ENCODE results near the gene ANKRD11.

ANKRD11 gene

GRCh38 chr16:89490439-89491237, at the start of gene ANKRD11:
Gene ANKRD11 (minus strand): TSS chr16:89490561. CDS start chr16:89317019, 173,542 bp downstream.
- DNase-seq, result peak; percentile 95 to 99 (median 97)

DNA sequence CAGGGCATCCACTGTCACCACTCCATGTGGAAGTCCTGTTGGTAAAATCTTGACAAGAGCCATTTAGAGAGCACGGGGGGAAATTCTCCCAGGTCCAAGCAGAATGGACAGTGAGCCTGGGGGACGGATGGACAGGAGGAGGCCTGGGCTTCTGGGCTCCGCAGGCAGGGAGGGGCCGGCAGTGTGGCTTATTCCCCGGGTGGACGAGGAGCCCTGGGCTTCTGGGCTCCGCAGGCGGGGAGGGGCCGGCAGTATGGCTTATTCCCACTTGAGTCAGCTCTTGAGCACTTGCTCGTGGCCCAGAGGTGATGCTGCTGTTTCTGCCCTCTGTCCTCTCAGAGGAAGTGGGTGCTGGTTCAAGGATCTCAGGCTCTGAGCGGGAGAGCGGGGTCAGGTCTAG, 47.9 kb upstream of the ANKRD11 start:
- DNase-seq, result no peak

DNA sequence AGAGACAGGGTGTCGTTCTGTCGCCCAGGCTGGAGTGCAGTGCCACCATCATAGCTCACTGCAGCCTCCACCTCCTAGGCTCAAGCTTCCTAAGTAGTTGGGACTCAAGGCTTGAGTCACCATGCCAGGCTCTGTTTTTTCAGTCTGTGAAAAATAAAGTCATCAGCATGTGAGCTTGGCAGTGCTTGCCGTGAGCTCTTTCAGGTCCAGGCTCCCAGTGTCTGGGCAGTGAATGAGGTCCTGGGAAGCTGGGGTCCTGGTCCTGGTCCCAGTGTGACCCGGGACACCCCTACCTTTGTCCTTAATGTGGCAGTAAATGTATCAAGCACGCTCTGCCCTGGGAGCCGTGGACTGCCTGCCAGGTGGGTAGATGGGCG, 47.2 kb upstream of the ANKRD11 start:
- no peak for DNase-seq

- no peak for DNase-seq
Observed at GRCh38 chr16:89536886-89537548, 46.7 kb upstream of the ANKRD11 start.

DNA sequence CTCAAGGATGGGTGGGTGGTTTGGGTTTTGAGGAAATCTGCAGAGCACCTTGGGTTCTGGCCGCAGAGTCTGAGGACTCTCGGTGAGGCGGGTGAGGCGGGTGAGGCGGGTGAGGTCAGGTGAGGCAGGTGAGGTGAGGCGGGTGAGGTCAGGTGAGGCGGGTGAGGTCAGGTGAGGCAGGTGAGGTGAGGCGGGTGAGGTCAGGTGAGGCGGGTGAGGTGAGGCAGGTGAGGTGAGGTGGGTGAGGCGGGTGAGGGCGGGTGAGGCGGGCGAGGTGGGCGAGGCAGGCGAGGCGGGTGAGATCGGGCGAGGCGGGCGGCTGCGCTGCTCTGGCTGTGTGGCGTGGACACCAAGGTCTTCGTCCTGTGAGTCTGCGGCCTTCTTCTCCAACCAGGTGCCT, 46.0 kb upstream of the ANKRD11 start:
- no peak for DNase-seq

DNA sequence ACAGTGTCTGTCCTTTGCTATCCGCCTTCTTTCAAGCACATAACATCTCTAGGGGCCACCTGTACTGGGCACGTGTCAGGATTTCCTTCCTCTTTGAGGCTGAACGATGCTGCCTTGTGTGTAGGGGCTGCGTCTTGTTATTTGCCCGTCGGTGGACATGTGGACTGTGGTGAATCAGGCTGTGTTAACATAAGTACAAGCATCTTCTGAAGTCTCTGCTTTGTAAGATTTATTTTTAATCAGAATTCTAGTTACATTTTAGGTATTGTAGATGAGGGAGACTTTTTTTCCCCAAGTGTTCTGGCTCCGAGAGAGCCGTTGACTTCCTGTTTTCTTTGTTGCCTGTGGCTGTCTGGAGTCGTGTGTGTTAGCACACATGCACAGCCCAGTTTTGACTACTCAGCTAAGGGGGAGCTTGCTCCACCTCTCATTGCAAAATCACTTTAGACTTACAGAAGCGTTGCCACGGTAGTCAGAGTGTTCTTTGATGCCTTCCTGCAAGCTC, 43.9 kb upstream of the ANKRD11 start:
- no peak for DNase-seq

DNA sequence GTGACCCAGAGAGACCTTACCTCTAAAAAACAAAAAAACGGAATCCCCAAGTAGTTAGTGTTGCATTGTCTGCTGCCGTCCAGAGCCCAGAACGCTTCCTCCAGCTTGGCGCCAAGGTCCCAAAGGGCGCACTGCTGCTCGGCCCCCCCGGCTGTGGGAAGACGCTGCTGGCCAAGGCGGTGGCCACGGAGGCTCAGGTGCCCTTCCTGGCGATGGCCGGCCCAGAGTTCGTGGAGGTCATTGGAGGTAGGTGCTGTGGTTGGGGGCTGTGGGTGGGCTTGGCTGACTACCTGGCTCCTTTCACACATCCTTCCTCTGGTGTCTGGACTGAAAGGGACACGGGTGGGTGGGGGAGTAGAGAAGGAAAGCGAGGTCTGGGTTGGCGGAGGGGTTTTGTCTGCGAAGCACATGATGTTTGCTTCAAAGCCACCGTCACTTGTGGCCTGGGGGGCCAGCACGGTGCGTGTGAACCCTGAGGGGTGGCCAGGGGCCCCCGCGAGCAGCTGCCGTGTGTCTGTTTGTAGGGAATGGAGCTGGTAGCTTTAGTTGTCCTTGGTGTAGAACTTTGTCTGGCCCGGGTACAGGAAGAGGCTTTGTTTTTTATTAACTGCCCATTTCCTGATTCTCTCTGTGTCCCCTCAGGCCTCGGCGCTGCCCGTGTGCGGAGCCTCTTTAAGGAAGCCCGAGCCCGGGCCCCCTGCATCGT, 41.6 kb upstream of the ANKRD11 start:
- no peak for DNase-seq

DNA sequence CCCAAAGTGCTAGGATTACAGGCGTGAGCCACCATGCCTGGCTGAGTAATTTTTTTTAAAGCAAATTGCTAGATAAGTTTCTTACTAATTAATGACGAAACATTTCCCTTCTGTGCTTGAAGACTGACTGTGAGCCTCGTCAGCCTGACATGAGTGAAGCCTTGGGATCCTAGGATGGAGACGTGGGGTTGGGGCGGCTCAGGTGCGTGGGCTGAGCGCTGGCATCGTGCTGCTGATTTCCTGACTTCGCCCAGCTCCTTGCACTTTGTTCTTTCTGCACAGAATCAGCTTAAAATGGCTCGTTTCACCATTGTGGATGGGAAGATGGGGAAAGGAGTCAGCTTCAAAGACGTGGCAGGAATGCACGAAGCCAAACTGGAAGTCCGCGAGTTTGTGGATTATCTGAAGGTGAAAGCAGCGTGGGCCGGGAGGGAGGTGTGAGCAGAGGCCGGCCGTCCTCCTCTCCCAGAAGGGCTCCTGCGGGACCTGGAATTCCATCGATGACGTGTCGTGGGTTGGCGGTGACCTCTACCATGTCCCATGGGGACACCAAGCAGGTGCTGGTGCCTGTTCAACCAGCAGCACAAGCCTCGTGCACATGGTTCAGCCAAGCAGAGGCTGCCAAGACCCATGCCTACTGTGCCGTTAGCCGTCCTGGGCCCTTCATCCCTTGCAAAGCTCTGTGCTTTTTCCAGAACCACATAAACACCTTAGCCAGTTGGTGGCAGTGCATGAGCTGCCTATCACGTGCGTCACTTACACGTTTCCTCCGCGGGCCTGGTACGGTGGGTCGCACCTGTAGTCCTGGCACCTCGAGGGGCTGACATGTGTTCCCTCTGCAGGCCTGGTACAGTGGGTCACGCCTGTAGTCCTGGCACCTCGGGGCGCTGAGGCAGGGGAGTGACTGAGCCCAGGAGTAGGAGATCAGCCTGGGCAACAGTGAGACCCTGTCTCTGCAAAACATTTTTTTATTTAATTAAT, 40.3 kb upstream of the ANKRD11 start:
- DNase-seq, result no peak

GRCh38 chr16:89529097-89529496, 38.7 kb upstream of the ANKRD11 start:
- DNase-seq, result no peak

GRCh38 chr16:89525146-89525913, 35.0 kb upstream of the ANKRD11 start:
- DNase-seq, result no peak

DNA sequence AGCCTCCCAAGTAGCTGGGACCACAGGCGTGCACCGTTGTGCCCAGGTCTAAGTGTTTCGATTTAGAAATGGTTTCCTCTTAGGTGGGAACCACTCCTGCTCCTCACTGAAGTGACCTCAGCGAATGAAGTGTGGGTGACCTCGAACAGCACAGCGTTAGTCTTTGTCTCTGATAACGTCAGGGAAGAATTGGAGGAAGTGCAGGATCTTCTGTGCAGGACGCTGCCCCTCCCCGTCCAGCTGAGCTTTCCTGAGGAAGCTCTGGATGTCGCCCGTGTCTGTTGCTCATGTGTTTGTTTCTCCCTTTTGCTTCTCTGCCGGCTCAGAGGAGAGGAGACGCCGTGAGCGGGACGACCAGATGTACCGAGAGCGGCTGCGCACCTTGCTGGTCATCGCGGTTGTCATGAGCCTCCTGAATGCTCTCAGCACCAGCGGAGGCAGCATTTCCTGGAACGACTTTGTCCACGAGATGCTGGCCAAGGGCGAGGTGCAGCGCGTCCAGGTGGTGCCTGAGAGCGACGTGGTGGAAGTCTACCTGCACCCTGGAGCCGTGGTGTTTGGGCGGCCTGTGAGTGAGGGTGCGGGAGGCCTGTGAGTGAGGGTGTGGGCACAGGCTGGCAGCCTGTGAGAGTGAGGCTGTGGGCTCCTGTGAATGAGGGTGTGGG, 33.5 kb upstream of the ANKRD11 start:
- DNase-seq, result no peak

DNA sequence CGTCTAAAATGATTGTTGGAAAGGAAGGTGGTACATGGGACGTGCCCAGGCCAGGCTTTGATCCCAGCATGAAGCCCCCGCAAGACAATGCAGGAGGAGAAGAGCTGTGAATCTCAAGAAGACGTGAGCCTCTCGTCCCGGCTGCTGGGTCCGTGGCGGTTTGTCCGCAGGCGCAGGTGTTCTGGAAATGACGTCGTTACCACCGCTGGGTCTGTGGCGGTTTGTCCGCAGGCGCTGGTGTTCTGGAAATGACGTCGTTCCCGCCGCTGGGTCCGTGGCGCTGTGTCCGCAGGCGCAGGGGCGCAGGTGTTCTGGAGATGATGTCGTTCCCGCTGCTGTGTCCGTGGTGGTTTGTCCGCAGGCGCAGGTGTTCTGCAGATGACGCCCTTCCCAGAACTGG, 31.9 kb upstream of the ANKRD11 start:
- no peak for DNase-seq

GRCh38 chr16:89519881-89520280, 29.5 kb upstream of the ANKRD11 start:
- no peak for DNase-seq

- DNase-seq, result no peak
Observed at GRCh38 chr16:89517128-89517527, 26.8 kb upstream of the ANKRD11 start.

DNA sequence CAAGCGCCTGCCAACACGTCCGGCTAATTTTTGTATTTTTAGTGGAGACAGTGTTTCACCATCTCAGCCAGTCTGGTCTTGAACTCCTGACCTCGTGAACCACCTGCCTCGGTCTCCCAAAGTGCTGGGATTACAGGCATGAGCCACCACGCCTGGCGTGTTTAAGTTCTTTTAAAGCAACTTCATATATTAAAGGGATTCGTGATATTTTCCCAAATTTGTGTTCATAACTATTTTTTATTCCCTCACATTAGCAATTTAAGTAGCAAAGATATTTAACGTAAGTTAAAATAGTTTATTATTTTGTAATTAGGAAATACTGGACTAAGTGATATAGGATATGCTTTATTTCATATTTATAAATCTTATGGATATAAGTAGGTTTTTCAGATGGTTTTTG, 22.1 kb upstream of the ANKRD11 start:
- no peak for DNase-seq

DNA sequence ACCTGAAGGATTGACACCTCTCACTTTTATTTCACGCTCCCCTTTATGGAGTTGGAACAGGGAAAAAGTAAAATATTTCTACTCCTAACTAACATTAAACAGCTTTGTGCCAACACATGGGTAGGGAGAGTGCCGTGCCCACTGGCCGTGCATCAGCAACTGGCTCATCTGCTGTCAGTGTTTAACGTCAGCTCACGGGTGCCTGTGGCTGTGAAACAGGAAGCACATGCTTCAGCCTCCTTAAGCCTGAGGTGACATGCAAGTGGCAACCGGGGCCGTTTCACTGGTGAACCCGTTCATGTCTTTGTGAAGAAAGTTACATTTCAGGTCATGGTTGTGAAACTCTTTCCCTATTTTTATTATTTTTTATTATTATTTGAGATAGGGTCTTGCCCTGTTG, 21.0 kb upstream of the ANKRD11 start:
- DNase-seq, result no peak

DNA sequence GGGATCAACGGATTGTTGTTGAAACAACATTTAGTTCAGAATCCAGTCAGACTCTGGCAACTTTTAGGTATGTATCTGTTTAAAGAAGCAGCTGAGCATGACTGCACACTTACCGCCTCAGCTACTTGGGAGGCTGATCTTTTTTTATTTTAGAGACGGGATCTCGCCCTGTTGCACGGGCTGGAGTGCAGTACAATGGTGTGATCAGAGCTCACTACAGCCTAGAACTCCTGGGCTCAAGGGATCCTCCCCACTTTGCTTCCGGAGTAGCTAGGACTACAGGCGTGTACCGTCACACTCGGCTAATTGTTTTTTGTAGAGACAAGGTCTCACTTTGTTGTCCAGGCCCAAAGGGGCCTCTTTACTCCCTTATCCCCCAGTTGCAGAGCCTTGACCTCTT, 20.2 kb upstream of the ANKRD11 start:
- DNase-seq, result no peak

- DNase-seq, result peak; percentile 75 to 88 (median 87)
Observed at GRCh38 chr16:89507834-89508590, 17.7 kb upstream of the ANKRD11 start, which contains the start of gene SPG7. Gene SPG7 (plus strand): TSS chr16:89508403. CDS start chr16:89508418, 15 bp downstream.

DNA sequence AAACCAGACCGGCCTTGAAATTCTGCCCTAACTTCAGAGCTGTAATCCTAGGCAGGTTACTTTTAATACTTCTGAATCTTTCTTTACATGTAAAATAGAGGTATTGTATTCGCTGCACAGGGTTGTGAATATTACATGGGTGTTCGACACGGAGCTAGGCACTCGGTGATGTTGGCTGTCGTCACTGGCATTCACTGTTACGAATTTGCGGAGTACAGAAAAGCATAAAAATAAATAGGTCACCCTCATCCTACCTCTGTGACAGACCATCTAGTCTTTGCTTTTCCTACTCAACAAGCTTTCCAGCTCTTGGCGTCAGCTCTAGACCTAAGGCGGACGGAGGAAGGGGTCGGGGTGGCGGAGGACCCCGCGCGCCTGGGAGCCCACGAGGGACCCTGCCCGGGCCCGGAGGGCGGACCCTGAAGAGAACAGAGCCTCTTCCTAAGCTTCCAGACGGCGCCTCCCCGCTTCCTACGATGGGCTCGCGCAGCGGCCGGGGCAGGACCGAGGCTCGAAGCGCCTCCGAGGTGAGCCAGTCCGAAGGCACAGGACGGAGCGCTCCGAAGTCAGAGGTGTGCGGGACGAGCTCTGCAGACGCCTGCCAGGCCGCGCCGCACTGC, 17.0 kb upstream of the ANKRD11 start:
- DNase-seq, result no peak

DNA sequence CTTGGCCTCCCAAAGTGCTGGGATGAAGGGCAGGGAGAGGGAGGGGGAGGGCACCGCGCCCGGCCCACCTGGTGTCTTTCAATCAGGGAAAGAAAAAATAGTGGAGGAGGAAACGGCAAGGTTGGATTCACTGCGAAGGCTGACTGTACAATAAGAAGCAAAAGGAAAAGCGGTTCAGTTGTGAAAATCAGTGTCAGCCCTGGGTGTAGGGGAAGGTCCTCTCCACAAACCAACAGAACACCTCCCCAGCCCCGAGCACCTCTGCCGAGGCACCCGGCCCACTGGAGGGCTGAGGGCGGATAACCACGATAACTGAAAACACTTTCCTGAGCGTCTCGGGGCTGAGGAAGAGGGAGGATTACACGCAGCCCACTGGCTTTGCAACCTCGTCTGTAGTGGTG, 16.4 kb upstream of the ANKRD11 start:
- peak in 1 of 3 experiments; percentile 25 for DNase-seq
